Measurements from ENCODE around the gene LEMD2.

Gene LEMD2

GRCh38 chr6:33774774-33775173, 14.2 kb downstream of the LEMD2 start:
- no peak for DNase-seq (ENCODE audit: low read depth)

GRCh38 chr6:33772902-33773472, 15.9 kb downstream of the LEMD2 start:
- DNase-seq (ENCODE audit: low read depth): no peak

- DNase-seq (ENCODE audit: low read depth): no peak
Observed at GRCh38 chr6:33772082-33772830, 16.7 kb downstream of the LEMD2 start.

- DNase-seq (ENCODE audit: low read depth): peak; percentile 77
Observed at GRCh38 chr6:33771146-33772081, 17.5 kb downstream of the LEMD2 start.

- DNase-seq (ENCODE audit: low read depth): no peak
Observed at GRCh38 chr6:33770833-33771145, 18.1 kb downstream of the LEMD2 start.

- no peak for DNase-seq (ENCODE audit: low read depth)
Observed at GRCh38 chr6:33770124-33770832, 18.7 kb downstream of the LEMD2 start.

- DNase-seq (ENCODE audit: low read depth): no peak
Observed at GRCh38 chr6:33769248-33769821, 19.6 kb downstream of the LEMD2 start.

GRCh38 chr6:33768644-33769120, 20.2 kb downstream of the LEMD2 start:
- DNase-seq (ENCODE audit: low read depth): no peak

- DNase-seq (ENCODE audit: low read depth): no peak
Observed at GRCh38 chr6:33766921-33767907, 21.7 kb downstream of the LEMD2 start.

- DNase-seq (ENCODE audit: low read depth): no peak
Observed at GRCh38 chr6:33765368-33765767, 23.6 kb downstream of the LEMD2 start.

GRCh38 chr6:33764036-33764435, 24.9 kb downstream of the LEMD2 start:
- DNase-seq (ENCODE audit: low read depth): no peak

GRCh38 chr6:33763483-33763882, 25.4 kb downstream of the LEMD2 start:
- DNase-seq (ENCODE audit: low read depth): no peak

- no peak for DNase-seq (ENCODE audit: low read depth)
Observed at GRCh38 chr6:33762713-33763112, 26.2 kb downstream of the LEMD2 start.

GRCh38 chr6:33761922-33762629, 26.9 kb downstream of the LEMD2 start:
- no peak for DNase-seq (ENCODE audit: low read depth)

GRCh38 chr6:33761581-33761921, 27.4 kb downstream of the LEMD2 start:
- DNase-seq (ENCODE audit: low read depth): no peak

GRCh38 chr6:33759887-33760629, 28.9 kb downstream of the LEMD2 start:
- no peak for DNase-seq (ENCODE audit: low read depth)

- DNase-seq (ENCODE audit: low read depth): no peak
Observed at GRCh38 chr6:33758815-33759216, 30.1 kb downstream of the LEMD2 start.

- no peak for DNase-seq (ENCODE audit: low read depth)
Observed at GRCh38 chr6:33757906-33758305, 31.0 kb downstream of the LEMD2 start.

GRCh38 chr6:33757113-33757512, 31.8 kb downstream of the LEMD2 start:
- DNase-seq (ENCODE audit: low read depth): no peak
